AG09319 (cell line): ENCODE results near the gene RMI2.
"Not testable (repeated sequence)": the region's sequence is repeated elsewhere in the genome, so short reads cannot be mapped to it uniquely, and the experiment has no call there.

Experiments
- DNase-seq: peaks from one replicate; pipeline ENCODE4 v3.0.0-alpha.2; 2010; ENCODE audit warnings: low read depth; ENCODE audit errors: extremely low read depth
- TF ChIP-seq, protein P1 (sequence below): IDR thresholded peaks from 2 replicates; pipeline ENCODE4 v1.5.1; 2011; ENCODE audit warnings: low read depth, mild to moderate bottlenecking, inconsistent platforms, low read length, moderate library complexity

RMI2 gene

DNA sequence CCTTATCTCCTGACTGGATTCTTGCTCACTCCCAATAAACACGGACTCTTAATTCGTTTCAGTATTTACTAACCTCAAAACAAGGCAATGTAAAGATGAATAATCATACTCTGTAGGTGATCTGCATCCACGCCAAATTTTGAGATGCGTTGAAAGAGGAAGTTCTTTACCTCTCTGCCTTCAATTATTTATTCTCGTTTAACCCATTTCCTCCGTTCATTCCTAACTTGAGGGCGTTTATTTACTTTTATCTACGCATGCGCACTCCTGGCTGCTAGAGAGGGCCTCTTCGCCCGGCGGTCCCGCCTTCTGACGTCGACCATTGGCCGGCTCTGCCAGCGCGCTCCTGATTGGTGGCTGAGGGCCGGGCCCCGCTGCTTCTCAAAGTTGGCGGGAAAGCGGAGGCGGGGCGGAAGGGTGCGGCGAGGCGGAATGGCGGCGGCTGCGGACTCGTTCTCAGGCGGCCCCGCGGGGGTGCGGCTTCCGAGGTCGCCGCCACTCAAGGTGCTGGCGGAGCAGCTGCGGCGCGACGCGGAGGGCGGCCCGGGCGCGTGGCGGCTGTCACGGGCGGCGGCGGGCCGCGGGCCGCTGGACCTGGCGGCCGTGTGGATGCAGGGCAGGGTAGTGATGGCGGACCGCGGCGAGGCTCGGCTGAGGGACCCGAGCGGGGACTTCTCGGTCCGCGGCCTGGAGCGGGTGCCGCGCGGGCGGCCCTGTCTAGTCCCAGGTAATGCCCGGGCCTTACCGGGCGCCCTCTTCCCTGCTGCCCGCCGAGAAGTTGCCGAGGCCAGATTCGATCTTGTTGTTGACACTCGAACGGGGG, at the start of gene RMI2:
RMI2 (plus strand) TSS at position 420 of the 823 bp plus-strand sequence; CDS start at position 433, 13 bp downstream.
- peak; percentile 82 for DNase-seq
- TF ChIP-seq, protein P1, sequence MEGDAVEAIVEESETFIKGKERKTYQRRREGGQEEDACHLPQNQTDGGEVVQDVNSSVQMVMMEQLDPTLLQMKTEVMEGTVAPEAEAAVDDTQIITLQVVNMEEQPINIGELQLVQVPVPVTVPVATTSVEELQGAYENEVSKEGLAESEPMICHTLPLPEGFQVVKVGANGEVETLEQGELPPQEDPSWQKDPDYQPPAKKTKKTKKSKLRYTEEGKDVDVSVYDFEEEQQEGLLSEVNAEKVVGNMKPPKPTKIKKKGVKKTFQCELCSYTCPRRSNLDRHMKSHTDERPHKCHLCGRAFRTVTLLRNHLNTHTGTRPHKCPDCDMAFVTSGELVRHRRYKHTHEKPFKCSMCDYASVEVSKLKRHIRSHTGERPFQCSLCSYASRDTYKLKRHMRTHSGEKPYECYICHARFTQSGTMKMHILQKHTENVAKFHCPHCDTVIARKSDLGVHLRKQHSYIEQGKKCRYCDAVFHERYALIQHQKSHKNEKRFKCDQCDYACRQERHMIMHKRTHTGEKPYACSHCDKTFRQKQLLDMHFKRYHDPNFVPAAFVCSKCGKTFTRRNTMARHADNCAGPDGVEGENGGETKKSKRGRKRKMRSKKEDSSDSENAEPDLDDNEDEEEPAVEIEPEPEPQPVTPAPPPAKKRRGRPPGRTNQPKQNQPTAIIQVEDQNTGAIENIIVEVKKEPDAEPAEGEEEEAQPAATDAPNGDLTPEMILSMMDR: no peak

DNA sequence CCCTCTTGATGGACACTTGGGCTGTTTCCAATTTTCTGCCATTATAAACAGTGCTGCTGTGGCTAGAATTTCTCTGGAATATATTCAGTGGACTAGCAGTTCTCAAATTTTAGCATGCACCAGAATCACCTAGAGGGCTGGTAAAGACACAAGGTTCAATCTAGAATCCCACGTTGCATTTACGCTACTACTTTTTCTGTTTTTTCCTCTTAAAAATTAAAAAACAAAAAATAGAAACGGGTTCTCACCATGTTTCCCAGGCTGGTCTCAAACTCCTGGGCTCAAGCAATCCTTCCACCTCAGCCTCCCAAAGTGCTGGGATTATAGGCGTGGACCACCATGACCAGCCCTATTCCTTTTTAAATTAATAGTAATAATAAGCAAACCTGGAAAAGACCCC, 49.6 kb upstream of the RMI2 start:
- no peak for DNase-seq
- TF ChIP-seq, protein P1: no peak

DNA sequence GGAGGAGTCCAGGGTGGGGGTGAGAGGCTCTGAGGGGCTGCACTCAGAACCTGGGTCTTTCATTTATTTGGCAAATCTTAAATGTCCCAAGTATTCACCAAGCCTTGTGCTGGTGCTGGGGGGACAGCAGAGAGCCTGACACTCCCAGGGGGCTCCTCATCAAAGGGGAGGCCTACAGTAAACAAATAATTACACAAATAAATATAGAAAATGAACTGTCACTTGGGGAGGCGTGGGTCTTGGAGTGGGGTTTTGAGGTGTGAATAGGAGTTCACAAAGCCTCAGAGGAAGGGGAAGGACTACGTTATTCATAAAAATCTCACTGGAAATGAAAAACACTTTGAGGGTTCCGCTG, 48.9 kb upstream of the RMI2 start:
- TF ChIP-seq, protein P1: no peak
- DNase-seq: no peak

DNA sequence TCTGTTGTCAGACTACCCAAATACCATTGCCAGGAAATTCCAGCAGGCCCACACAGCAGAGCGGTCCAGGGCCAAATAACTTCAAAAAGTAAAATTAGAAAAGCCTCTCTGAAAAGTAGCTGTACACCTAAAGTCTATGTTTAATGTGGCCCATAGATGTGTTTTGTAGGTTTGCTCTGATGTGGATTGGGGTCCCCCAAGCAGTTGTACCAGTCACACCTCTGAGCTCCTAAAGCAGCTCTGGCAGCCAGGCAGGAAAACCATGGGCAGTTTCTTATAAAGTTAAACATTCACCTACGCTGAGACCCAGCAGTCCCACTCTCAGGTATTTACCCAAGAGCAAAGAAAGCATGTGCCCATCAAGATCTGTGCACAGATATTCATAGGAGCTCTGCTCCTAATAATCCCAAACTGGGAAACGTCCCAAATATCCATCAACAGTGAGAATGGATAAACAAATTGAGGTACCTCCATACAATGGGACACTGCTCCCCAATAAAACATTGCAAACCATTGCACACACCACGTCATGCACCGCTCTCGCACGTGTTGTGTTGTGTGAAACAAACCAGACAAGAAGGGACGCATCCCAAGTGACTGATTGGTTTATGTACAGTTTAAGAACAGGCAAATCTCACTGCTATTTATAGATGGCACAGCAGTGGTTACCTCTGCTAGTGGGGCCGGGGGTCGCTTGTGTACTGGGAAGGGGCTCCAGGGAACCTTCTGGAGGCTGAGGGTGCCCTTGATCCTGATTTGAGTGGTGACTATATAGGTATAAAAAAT, 48.4 kb upstream of the RMI2 start:
- DNase-seq: no peak
- TF ChIP-seq, protein P1: no peak

DNA sequence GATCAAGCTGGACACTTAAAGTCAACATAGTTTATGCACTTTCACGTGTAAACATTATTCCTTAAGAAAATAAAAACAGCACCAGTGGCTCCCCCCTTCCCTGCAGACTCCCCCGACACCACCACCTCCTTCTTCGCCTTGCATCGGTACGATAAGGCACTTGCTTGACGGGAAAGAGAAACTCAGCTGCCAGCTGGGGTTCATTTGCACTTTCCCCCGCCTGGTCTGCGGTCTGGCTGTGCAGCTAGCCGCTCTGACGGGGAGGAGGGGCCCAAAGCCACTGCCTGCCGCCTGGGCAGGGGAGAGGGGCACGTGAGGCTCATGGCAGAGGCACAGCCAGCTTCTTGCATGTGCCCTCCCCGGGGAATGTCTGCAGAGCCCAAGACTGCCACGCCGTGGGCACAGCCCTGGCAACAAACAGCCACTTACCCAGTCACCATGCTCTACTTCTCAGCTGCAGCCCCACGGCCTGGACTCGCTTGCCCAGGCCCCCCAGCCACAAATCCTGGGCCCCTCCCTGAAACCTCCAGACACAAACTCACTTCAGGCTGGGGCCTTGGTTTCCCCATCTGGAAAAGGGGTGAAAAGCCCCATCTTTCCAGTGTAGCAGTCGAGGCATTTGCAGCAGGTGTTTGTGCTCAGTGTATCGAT, 47.6 kb upstream of the RMI2 start:
- peak; percentile 32 for DNase-seq
- TF ChIP-seq, protein P1: no peak

DNA sequence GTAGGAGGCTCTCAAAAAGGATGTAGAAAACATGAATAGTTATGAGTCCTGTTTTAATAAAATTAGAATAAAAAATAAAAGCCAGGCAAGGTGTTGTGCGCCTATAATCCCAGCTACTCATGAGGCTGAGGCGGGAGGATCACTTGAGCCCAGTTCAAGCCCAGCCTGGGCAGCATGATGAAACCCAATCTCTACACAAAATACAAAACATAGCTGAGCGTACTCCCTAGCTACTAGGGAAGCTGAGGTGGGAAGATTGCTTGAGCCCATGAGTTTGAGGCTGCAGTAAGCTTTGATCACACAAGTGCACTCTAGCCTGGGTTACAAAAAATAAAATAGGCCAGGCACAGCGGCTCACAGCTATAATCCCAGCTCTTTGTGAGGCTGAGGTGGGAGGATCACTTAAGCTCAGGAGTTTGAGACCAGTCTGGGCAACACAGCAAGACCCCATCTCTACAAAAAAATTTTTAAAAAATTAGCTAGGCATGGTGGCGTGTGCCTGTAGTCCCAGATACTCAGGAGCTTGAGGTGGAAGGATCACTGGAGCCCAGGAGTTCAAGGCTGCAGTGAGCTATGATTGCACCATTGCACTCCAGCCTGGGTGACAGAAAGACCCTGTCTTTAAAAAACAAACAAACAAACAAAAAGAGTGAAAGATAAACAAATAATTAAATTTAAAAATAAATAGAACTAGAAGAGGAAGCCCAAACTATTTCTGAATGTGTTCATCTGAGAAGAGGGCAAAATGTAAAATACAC, 46.9 kb upstream of the RMI2 start:
- TF ChIP-seq, protein P1: no peak
- DNase-seq: no peak

DNA sequence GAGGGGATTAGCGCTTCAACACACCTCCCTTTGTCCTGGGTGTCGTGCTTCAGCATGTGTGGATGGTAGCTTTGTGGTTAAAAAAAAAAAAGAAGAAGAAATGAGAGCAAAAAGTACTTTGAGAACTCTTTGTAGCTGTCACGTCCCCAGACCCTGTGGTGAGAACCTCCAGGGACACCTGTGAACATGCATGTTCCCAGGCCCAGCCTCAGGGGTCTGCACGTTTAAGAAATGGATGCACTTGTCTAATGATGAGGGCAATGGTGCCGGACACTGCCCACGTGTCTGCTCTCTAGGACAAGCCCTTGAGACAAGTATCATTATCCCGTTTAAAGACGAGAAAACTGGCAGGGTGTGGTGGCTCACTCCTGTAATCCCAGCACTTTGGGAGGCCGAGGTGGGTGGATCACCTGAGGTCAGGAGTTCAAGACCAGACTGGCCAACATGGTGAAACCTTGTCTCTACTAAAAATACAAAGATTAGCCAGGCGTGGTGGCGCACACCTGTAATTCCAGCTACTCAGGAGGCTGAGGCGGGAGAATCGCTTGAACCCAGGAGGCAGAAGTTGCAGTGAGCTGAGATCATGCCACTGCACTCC, 46.2 kb upstream of the RMI2 start:
- not testable (repeated sequence) for DNase-seq
